Measurements from ENCODE around the gene FZD8.

FZD8 gene

DNA sequence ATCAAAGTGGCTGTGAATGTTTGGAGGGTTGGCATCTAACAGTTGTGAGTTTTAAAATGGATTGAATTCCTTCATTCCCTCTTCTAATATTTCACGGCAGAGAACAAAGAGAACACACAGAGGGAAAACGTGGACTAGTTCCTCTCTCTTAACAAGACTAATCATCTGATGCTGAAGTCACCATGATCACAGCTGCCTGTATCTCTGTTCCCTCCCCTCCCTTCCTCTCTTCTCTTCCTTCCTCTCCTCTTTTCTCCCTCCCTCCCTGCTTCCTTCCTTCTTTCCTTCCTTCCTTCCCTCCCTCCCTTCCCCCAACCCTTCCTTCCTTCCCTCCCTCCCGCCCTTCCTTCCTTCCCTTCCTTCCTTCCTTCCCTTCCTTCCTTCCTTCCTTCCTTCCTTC lies 47.0 kb downstream of the FZD8 start:
- no peak overlapping the region for H3K4me3 ChIP-seq (ENCODE audit: control insufficient read depth, low read depth, low read length)
- no peak for DNase-seq (ENCODE audit: low read depth)
- TF ChIP-seq, protein P1, sequence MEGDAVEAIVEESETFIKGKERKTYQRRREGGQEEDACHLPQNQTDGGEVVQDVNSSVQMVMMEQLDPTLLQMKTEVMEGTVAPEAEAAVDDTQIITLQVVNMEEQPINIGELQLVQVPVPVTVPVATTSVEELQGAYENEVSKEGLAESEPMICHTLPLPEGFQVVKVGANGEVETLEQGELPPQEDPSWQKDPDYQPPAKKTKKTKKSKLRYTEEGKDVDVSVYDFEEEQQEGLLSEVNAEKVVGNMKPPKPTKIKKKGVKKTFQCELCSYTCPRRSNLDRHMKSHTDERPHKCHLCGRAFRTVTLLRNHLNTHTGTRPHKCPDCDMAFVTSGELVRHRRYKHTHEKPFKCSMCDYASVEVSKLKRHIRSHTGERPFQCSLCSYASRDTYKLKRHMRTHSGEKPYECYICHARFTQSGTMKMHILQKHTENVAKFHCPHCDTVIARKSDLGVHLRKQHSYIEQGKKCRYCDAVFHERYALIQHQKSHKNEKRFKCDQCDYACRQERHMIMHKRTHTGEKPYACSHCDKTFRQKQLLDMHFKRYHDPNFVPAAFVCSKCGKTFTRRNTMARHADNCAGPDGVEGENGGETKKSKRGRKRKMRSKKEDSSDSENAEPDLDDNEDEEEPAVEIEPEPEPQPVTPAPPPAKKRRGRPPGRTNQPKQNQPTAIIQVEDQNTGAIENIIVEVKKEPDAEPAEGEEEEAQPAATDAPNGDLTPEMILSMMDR (IDR thresholded peaks at IDR 0.05; ENCODE audit: control insufficient read depth, insufficient read depth, low read depth, low read length, missing control alignments) = no peak

DNA sequence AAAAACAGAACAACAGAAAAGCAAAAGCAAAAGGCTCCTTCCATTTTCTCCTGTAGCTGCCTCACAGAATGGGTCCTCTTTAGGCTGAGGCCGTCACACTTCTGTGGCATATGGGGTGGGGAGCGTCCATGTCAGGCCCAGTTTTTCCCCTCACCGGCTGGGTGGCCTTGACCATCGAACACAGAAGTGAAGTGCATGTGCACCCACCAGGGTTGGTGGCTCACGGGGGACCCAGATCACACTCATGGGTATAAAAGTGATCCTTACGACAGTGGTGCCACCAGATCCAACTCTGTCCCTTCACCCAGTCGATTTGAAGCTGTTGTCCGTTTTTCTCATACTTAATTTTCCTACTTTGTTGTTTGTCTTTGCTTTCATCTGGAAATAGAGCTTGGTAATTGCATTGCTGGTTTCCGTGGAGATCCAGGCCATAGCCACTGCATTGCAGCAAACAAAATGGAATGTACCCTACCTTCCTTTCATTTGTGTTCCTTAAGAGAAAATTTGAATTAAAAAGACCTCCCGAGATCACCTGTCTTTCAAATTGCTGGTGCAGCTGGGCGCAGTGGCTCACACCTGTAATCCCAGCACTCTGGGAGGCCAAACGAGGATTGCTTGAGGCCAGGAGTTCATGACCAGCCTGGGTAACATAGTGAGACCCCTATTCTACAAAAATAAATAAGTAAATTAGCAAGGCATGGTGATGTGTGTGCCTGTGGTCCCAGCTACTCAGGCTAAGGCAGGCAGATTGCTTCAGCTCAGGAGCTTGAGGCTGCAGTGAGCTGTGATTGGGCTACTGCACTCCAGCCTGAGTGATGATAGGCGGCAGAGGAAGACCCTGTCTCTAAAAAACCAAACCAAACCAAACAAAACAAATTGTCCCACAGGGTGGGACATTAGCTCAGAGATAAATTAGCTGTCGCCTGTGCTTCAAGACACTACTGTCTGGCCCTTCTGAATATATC lies 47.7 kb downstream of the FZD8 start:
- TF ChIP-seq, protein P1 (IDR thresholded peaks at IDR 0.05; ENCODE audit: control insufficient read depth, insufficient read depth, low read depth, low read length, missing control alignments) = no peak
- DNase-seq (ENCODE audit: low read depth) = no peak
- H3K4me3 ChIP-seq (ENCODE audit: control insufficient read depth, low read depth, low read length) = no peak overlapping the region

DNA sequence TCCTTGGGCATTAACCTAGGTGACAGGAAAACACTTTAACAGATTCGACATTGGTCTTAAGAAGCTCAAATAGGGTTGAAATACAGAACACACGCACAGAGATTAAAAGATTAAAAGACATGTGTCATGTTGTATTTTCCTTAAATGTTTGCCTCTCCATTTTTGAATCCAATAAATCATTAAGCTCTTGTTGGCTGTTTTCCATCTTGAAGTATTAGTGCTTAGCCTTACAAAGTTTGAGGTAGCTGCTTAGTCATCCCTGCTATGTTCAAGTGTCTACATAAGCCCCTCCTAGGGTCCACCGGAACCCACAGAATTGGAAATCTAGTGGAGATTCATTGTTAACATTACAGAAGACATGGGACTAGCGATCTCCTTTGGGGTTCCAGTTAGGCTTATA lies 49.7 kb downstream of the FZD8 start:
- TF ChIP-seq, protein P1 (IDR thresholded peaks at IDR 0.05; ENCODE audit: control insufficient read depth, insufficient read depth, low read depth, low read length, missing control alignments) = no peak
- DNase-seq (ENCODE audit: low read depth) = no peak
- no peak overlapping the region for H3K4me3 ChIP-seq (ENCODE audit: control insufficient read depth, low read depth, low read length)

GRCh38 chr10:35588836-35589235 lies 53.3 kb downstream of the FZD8 start:
- TF ChIP-seq, protein P1 (IDR thresholded peaks at IDR 0.05; ENCODE audit: control insufficient read depth, insufficient read depth, low read depth, low read length, missing control alignments) = no peak
- DNase-seq (ENCODE audit: low read depth) = no peak
- no peak overlapping the region for H3K4me3 ChIP-seq (ENCODE audit: control insufficient read depth, low read depth, low read length)
